ENCODE measurements around the gene ARID1B.

DNA sequence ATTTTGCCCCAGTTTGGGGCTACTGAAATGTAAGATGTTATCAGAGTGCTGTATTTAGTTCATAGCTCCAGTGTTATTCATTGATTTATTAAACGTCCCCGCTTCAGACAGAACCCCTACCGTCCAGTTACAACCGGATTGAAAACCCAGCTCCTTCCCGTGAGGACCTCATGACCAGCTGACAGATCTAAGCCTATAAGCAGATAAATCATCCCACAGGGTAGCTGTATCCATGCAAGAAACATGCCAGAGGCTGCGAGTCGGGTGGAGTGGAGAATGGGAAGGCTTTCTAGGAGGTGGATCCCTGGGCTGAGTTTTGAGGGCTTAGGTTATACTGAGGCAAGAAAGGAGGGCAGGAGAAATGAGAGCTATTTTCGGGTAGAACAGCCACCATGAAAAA, 260.0 kb downstream of the ARID1B start:
- TF ChIP-seq, protein P1, sequence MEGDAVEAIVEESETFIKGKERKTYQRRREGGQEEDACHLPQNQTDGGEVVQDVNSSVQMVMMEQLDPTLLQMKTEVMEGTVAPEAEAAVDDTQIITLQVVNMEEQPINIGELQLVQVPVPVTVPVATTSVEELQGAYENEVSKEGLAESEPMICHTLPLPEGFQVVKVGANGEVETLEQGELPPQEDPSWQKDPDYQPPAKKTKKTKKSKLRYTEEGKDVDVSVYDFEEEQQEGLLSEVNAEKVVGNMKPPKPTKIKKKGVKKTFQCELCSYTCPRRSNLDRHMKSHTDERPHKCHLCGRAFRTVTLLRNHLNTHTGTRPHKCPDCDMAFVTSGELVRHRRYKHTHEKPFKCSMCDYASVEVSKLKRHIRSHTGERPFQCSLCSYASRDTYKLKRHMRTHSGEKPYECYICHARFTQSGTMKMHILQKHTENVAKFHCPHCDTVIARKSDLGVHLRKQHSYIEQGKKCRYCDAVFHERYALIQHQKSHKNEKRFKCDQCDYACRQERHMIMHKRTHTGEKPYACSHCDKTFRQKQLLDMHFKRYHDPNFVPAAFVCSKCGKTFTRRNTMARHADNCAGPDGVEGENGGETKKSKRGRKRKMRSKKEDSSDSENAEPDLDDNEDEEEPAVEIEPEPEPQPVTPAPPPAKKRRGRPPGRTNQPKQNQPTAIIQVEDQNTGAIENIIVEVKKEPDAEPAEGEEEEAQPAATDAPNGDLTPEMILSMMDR (IDR thresholded peaks at IDR 0.05) = no peak
- no peak for TF ChIP-seq POLR2A (IDR thresholded peaks at IDR 0.05)
